HepG2 (cell line): ENCODE data around the gene REELD1.

Experiments used
- CAMTA2 ChIP-seq: sonication (generic); formaldehyde crosslinking; IDR thresholded peaks from 2 replicates; pipeline ENCODE4 v1.4.0; 2020; ENCODE audit warnings: mild to moderate bottlenecking, missing genetic modification reagents, borderline replicate concordance
- EP300 ChIP-seq, 3 experiments: sonication (generic) in 1 of 3; formaldehyde crosslinking in 1 of 3; IDR thresholded peaks; 2 replicates each; pipeline versions ENCODE4 v1.5.1 to v1.6.1; 2011 to 2020; ENCODE audit warnings: low read depth in 2 of 3, low read length in 2 of 3, borderline replicate concordance in 1 of 3, improper control_type of control experiment in 1 of 3, mild to moderate bottlenecking in 1 of 3, missing genetic modification reagents in 1 of 3, moderate library complexity in 1 of 3
- MAZ ChIP-seq, 2 experiments: sonication (generic) in 1 of 2; formaldehyde crosslinking in 1 of 2; IDR thresholded peaks; 2 replicates each; pipeline versions ENCODE4 v1.5.0 to v1.6.1; 2012 to 2020; ENCODE audit warnings: low read depth in 2 of 2, mild to moderate bottlenecking in 2 of 2, borderline replicate concordance in 1 of 2, improper control_type of control experiment in 1 of 2, low read length in 1 of 2, missing genetic modification reagents in 1 of 2, moderate library complexity in 1 of 2
- PCBP1 ChIP-seq: fragments of 200-400 bp; formaldehyde crosslinking; IDR thresholded peaks from 2 replicates; pipeline ENCODE4 v1.6.1; 2017; ENCODE audit warnings: mild to moderate bottlenecking, low read depth, low read length, borderline replicate concordance
- POLR2A ChIP-seq, 2 experiments: IDR thresholded peaks; 2 replicates each; pipeline ENCODE4 v1.6.1; 2011; ENCODE audit warnings: low read depth in 2 of 2, low read length in 2 of 2, mild to moderate bottlenecking in 1 of 2, moderate library complexity in 1 of 2; ENCODE audit not compliant: insufficient read depth in 1 of 2
- THYN1 ChIP-seq: sonication (generic); formaldehyde crosslinking; IDR thresholded peaks from 2 replicates; pipeline ENCODE4 v1.8.1; 2023; ENCODE audit warnings: low read depth, mild to moderate bottlenecking, moderate library complexity, missing genetic modification reagents, borderline replicate concordance
- ZNF570 ChIP-seq: sonication (generic); formaldehyde crosslinking; IDR thresholded peaks from 2 replicates; pipeline ENCODE4 v1.4.0; 2020; ENCODE audit warnings: mild to moderate bottlenecking, missing genetic modification reagents, borderline replicate concordance
- TF ChIP-seq, protein P1 (sequence below): sonication (generic); formaldehyde crosslinking; IDR thresholded peaks from 2 replicates; pipeline ENCODE4 v1.4.0; 2020; ENCODE audit warnings: missing genetic modification reagents
- TF ChIP-seq, protein P2 (sequence below): sonication (generic); formaldehyde crosslinking; IDR thresholded peaks from 2 replicates; pipeline ENCODE4 v1.5.0; 2020; ENCODE audit warnings: mild to moderate bottlenecking, missing genetic modification reagents, moderate library complexity
- TF ChIP-seq, protein P3 (sequence below), 2 experiments: sonication (generic) in 1 of 2; formaldehyde crosslinking in 1 of 2; IDR thresholded peaks; 2 replicates each; pipeline versions ENCODE4 v1.6.1 to v1.9.0; 2014 to 2022; ENCODE audit warnings: antibody characterized with exemption in 1 of 2, borderline replicate concordance in 1 of 2, inconsistent platforms in 1 of 2, low read depth in 1 of 2, missing genetic modification reagents in 1 of 2
- TF ChIP-seq, protein P4 (sequence below): sonication (generic); formaldehyde crosslinking; IDR thresholded peaks from 2 replicates; pipeline ENCODE4 v1.4.0; 2020; ENCODE audit warnings: missing genetic modification reagents

- no peak for TF ChIP-seq THYN1 (CRISPR knock-in tag)
- no peak for TF ChIP-seq PCBP1
- TF ChIP-seq CAMTA2: no peak
- no peak for TF ChIP-seq MAZ (IDR thresholded peaks at IDR 0.05; ENCODE audit: borderline replicate concordance, low read depth, low read length)
- no peak for TF ChIP-seq MAZ (CRISPR knock-in tag; IDR thresholded peaks at IDR 0.05; ENCODE audit: low read depth)
- TF ChIP-seq, protein P1, sequence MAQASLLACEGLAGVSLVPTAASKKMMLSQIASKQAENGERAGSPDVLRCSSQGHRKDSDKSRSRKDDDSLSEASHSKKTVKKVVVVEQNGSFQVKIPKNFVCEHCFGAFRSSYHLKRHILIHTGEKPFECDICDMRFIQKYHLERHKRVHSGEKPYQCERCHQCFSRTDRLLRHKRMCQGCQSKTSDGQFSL (CRISPR knock-in tag): no peak
- TF ChIP-seq, protein P2, sequence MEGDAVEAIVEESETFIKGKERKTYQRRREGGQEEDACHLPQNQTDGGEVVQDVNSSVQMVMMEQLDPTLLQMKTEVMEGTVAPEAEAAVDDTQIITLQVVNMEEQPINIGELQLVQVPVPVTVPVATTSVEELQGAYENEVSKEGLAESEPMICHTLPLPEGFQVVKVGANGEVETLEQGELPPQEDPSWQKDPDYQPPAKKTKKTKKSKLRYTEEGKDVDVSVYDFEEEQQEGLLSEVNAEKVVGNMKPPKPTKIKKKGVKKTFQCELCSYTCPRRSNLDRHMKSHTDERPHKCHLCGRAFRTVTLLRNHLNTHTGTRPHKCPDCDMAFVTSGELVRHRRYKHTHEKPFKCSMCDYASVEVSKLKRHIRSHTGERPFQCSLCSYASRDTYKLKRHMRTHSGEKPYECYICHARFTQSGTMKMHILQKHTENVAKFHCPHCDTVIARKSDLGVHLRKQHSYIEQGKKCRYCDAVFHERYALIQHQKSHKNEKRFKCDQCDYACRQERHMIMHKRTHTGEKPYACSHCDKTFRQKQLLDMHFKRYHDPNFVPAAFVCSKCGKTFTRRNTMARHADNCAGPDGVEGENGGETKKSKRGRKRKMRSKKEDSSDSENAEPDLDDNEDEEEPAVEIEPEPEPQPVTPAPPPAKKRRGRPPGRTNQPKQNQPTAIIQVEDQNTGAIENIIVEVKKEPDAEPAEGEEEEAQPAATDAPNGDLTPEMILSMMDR (CRISPR knock-in tag): no peak
- TF ChIP-seq EP300 (IDR thresholded peaks at IDR 0.05; ENCODE audit: low read depth in 2 of 2, low read length in 2 of 2): no peak
- TF ChIP-seq EP300 (CRISPR knock-in tag; IDR thresholded peaks at IDR 0.05; ENCODE audit: borderline replicate concordance): no peak
- TF ChIP-seq, protein P3, sequence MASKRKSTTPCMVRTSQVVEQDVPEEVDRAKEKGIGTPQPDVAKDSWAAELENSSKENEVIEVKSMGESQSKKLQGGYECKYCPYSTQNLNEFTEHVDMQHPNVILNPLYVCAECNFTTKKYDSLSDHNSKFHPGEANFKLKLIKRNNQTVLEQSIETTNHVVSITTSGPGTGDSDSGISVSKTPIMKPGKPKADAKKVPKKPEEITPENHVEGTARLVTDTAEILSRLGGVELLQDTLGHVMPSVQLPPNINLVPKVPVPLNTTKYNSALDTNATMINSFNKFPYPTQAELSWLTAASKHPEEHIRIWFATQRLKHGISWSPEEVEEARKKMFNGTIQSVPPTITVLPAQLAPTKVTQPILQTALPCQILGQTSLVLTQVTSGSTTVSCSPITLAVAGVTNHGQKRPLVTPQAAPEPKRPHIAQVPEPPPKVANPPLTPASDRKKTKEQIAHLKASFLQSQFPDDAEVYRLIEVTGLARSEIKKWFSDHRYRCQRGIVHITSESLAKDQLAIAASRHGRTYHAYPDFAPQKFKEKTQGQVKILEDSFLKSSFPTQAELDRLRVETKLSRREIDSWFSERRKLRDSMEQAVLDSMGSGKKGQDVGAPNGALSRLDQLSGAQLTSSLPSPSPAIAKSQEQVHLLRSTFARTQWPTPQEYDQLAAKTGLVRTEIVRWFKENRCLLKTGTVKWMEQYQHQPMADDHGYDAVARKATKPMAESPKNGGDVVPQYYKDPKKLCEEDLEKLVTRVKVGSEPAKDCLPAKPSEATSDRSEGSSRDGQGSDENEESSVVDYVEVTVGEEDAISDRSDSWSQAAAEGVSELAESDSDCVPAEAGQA (IDR thresholded peaks at IDR 0.05; ENCODE audit: low read depth): no peak
- TF ChIP-seq, protein P3 (CRISPR knock-in tag; IDR thresholded peaks at IDR 0.05; ENCODE audit: borderline replicate concordance): no peak
- no peak for TF ChIP-seq POLR2A (IDR thresholded peaks at IDR 0.05; ENCODE audit: insufficient read depth in 1 of 2, low read depth in 2 of 2, low read length in 2 of 2)
- no peak for TF ChIP-seq ZNF570 (CRISPR knock-in tag)
- TF ChIP-seq, protein P4, sequence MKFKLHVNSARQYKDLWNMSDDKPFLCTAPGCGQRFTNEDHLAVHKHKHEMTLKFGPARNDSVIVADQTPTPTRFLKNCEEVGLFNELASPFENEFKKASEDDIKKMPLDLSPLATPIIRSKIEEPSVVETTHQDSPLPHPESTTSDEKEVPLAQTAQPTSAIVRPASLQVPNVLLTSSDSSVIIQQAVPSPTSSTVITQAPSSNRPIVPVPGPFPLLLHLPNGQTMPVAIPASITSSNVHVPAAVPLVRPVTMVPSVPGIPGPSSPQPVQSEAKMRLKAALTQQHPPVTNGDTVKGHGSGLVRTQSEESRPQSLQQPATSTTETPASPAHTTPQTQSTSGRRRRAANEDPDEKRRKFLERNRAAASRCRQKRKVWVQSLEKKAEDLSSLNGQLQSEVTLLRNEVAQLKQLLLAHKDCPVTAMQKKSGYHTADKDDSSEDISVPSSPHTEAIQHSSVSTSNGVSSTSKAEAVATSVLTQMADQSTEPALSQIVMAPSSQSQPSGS (CRISPR knock-in tag): no peak
Measured at GRCh38 chr4:146267826-146268225, 53.5 kb downstream of the REELD1 start.
